Choroid plexus epithelial cell (primary cell): Measurements from ENCODE around the gene CX3CL1.
"Not testable (repeated sequence)": the region's sequence is repeated elsewhere in the genome, so short reads cannot be mapped to it uniquely, and the experiment has no call there.

Experiments
- DNase-seq: peaks from one replicate; pipeline ENCODE4 v3.0.0-alpha.2; 2010; ENCODE audit warnings: low read depth
- H3K4me3 ChIP-seq: 2 replicates; pipeline ENCODE4 v1.5.1; 2011; ENCODE audit warnings: low read depth, mild to moderate bottlenecking, control low read depth, low read length, moderate library complexity
- TF ChIP-seq, protein P1 (sequence below): conservative IDR thresholded peaks from 2 replicates; pipeline ENCODE4 v1.5.1; 2011; ENCODE audit warnings: low read depth, mild to moderate bottlenecking, control low read depth, inconsistent platforms, low read length, moderate library complexity

The CX3CL1 gene

DNA sequence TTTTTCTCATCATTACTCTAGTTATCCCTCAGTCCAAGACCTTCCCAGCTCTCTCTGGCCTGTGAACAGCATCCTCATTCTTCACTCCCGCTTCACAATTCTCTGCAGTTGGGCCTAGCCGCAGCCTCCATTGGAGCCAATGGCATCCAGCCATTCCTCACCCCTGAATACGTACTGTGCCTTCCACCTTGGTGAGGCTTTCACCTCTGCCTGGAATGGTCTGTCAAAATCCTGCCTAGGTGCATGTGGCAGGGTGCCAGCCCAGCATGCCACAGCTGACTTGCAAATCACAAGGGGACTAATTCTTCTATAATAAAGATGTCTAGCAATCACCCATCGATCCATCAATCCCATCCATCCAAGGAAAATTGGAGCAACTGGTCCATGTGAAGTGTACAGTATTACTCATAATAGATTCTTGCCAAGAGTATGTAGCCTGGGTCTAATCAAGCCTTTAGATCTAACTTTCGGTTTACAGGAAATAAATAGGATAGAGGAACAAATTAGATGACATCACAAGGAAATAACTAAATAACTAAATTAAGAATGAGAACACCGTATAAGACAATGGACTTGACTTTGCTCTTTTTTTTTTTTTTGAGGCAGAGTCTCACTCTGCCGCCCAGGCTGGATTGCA is 5.1 kb upstream of the CX3CL1 start:
- H3K4me3 ChIP-seq: no peak overlapping the region
- TF ChIP-seq, protein P1, sequence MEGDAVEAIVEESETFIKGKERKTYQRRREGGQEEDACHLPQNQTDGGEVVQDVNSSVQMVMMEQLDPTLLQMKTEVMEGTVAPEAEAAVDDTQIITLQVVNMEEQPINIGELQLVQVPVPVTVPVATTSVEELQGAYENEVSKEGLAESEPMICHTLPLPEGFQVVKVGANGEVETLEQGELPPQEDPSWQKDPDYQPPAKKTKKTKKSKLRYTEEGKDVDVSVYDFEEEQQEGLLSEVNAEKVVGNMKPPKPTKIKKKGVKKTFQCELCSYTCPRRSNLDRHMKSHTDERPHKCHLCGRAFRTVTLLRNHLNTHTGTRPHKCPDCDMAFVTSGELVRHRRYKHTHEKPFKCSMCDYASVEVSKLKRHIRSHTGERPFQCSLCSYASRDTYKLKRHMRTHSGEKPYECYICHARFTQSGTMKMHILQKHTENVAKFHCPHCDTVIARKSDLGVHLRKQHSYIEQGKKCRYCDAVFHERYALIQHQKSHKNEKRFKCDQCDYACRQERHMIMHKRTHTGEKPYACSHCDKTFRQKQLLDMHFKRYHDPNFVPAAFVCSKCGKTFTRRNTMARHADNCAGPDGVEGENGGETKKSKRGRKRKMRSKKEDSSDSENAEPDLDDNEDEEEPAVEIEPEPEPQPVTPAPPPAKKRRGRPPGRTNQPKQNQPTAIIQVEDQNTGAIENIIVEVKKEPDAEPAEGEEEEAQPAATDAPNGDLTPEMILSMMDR: no peak
- DNase-seq: no peak

DNA sequence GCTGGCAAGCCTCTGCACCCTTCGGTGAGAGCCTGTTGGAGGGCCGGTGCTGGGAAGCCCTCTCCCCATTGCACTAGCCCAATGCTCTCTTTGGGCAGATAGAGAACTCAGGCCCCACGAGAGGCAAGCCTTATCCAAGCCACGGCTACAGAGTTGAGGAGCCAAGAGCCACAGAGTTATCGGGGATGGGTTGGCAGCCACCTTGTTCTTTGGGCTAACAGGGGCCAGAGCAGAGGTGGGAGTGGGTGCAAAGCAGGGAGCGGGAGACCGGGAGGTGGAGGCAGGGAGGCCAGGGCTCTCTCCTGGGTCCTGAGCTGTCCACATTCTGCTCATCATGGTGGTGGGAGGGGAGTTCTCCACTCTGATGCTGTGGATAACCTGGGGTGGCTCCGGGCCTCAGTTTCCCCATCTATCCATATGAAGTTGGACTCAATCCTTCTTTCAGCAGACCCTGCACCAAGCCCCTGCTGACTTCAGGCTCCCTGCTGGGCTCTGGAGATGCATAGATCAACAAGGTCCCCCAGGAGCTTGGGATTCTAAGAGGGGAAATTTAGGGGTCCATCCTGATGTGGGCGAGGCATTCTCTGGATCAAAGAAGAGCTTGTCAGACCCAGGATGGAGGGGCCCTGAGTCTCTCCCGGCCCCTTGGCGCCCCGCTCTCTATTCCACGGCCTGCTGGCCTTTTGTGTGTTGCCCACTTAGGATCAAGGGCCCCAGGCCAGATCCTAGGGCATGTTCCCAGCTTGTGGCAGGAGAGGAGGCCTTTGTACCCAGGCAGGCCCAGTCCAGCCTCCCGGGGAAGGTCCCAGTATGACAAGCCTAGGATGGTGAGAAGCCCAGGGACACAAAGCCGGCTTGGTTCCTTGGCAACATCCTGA is 557 bp upstream of the CX3CL1 start:
- H3K4me3 ChIP-seq: no peak overlapping the region
- TF ChIP-seq, protein P1: no peak
- no peak for DNase-seq

GRCh38 chr16:57373117-57373947 is 1.0 kb downstream of the CX3CL1 start:
- H3K4me3 ChIP-seq: no peak overlapping the region
- TF ChIP-seq, protein P1: no peak
- DNase-seq: no peak

GRCh38 chr16:57374067-57374534 is 1.8 kb downstream of the CX3CL1 start:
- TF ChIP-seq, protein P1: no peak
- peak; percentile 14 for DNase-seq
- no peak overlapping the region for H3K4me3 ChIP-seq

DNA sequence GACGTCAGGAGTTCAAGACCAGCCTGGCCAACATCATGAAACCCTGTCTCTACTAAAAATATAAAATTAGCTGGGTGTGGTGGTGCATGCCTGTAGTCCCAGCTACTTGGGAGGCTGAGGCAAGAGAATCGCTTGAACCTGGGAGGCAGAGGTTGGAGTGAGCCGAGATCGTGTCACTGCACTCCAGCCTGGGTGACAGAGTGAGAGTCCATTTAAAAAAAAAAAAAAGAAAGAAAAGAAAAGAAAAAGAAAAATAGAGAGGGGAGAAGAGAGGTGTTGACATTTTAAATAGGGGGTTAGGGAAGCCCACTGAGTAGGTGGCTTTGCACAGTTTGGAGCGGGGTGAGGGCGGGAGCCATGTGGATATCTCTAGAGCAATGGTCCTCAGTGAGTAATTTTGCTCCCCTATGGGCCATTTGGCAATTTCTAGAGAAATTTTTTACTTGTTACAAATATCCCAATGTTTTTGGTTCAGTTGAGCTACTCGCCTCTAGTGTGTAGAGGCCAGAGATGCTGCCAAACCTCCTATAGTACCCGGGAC is 2.7 kb downstream of the CX3CL1 start:
- H3K4me3 ChIP-seq, DNase-seq: not testable (repeated sequence)

GRCh38 chr16:57376313-57376818 is 4.1 kb downstream of the CX3CL1 start:
- no peak overlapping the region for H3K4me3 ChIP-seq
- TF ChIP-seq, protein P1: no peak
- no peak for DNase-seq
